ENCODE results near the gene DEDD2. TPM values are rescaled to one million over a fixed set of nuclear protein-coding genes. Genes with fewer than 3 reads are reported as not detected.

Gene DEDD2
- total RNA-seq, 4 donors from 2014 or later, result 46.1 to 55.8 (median 50.2) TPM

DNA sequence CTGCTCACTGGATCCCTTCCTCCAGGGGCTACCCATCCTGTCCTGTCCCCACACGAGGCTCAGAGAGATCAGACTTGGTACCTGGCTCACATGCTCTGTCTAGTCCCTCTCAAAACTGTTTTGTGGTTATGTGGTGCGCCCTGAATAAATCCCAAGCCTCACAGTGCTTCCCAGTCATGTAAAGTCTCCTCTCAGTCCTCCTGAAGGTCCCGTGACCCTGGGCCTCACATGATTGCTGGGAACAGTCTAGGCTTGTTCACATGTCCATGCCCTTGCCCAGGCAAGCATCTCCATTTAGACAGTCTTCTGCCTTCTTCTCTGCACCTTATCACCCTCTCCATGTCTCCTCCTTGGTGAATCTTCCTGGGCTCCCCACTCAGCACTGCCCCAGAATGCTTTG, 49.3 kb downstream of the DEDD2 start:
- Histone ChIP-seq H3K27ac (no peak overlapping the region), H3K36me3 (no peaks in the 10 kb centered on the region), H3K9me3 (no peaks in the 10 kb centered on the region), H3K4me1 (no peaks in the 10 kb centered on the region), H3K4me3 (replicated peaks in 1 of 3) (no peak overlapping the region), H3K27me3 (no peaks in the 10 kb centered on the region)
- intact Hi-C loops (cut with DNase I), result no loop called here
- no peak for DNase-seq
- 69 to 71% methylated on average over 3 of the region's 3 CpGs for WGBS, 2 donors
- TF ChIP-seq POLR2A (IDR thresholded peaks at IDR 0.05), result no peak

- no peaks in the 10 kb centered on the region for H3K36me3 ChIP-seq
- 58 to 64% methylated on average over 7 of the region's 7 CpGs for WGBS, 2 donors
These were observed 51.2 kb downstream of the DEDD2 start for GRCh38 chr19:42166316-42166715.

DNA sequence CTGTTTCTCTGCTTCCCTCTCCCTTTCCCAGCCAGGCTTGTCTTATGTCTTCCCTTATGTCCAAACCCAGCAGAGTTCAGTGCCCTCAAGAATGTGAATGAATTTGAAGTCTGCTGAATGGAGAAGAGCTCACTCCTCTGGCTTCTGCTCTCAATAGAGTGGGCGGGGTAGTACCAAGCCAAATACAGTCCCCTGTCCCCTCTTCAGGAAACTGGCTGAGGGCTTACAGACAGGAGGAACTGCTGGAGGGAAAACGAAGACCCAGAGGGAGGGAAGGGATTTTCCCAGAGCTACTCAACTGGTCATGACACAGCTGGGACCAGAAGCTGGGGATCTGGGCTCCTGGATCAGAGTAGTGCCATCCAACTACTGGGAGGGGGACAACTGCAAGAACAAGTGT, 52.3 kb downstream of the DEDD2 start:
- TF ChIP-seq POLR2A (IDR thresholded peaks at IDR 0.05) (no peak), CTCF (IDR thresholded peaks at IDR 0.05) (no peak)

More at GRCh38 chr19:42166316-42166715, 51.2 kb downstream of the DEDD2 start:
- H3K4me1 ChIP-seq, result no peaks in the 10 kb centered on the region
- no peaks in the 10 kb centered on the region for H3K9me3 ChIP-seq
- H3K4me3 ChIP-seq (replicated peaks in 1 of 3), result no peak overlapping the region
- no peak for DNase-seq
- H3K27me3 ChIP-seq, result no peaks in the 10 kb centered on the region
- TF ChIP-seq CTCF (IDR thresholded peaks at IDR 0.05) (no peak), POLR2A (IDR thresholded peaks at IDR 0.05) (no peak)
- intact Hi-C loops (cut with DNase I), result no loop called here
- no peak overlapping the region for H3K27ac ChIP-seq

DNA sequence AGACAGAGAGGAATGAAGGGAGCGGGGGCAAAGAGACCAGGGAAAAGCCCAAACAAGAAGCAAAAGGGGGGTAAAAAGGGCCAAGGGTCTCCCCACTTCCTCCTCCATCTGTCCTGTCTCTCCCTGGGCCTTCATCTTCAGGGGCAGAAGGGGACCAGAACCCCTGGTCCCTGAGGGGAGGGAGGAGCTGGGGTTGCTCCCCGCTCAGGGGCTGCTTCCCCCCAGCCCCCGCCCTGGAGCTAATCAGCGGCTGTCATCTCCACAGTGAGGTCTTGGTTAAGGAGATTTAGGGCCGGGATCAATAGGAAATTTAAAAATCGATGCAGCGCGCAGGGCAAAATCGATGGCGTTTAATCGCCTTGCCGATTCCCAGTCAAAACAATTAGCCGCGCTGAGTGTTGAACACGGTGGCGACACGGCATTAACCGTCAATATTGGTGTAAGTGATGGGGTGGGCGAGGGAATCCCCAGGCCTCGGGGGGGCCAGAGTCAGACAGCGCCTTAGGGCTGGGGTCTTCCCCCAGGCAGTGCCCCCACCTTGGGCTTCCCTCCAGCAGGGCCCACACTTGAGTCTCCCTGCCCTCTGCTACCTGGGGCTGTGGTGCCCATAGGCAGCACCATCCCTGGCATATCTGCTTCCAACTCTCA, 55.7 kb downstream of the DEDD2 start:
- no peaks in the 10 kb centered on the region for H3K27me3 ChIP-seq
- no peak overlapping the region for H3K27ac ChIP-seq
- no peaks in the 10 kb centered on the region for H3K4me1 ChIP-seq
- no peaks in the 10 kb centered on the region for H3K36me3 ChIP-seq
- no peaks in the 10 kb centered on the region for H3K9me3 ChIP-seq
- DNase-seq, result no peak
- intact Hi-C loops (cut with DNase I), result no loop called here
- TF ChIP-seq CTCF (IDR thresholded peaks at IDR 0.05), result no peak
- no peak for TF ChIP-seq POLR2A (IDR thresholded peaks at IDR 0.05)
- 77 to 83% methylated on average over 21 of the region's 21 CpGs for WGBS, 2 donors
- H3K4me3 ChIP-seq (replicated peaks in 1 of 3), result no peak overlapping the region

More for the DNA sequence above, 52.3 kb downstream of the DEDD2 start:
- no peaks in the 10 kb centered on the region for H3K4me1 ChIP-seq
- H3K27ac ChIP-seq, result no peak overlapping the region
- no peak overlapping the region for H3K4me3 ChIP-seq (replicated peaks in 1 of 3)
- DNase-seq, result no peak
- H3K9me3 ChIP-seq, result no peaks in the 10 kb centered on the region
- H3K36me3 ChIP-seq, result no peaks in the 10 kb centered on the region
- no peaks in the 10 kb centered on the region for H3K27me3 ChIP-seq
- WGBS, 2 donors, result 28 to 35% methylated on average over 2 of the region's 2 CpGs
- intact Hi-C loops (cut with DNase I), result no loop called here

DNA sequence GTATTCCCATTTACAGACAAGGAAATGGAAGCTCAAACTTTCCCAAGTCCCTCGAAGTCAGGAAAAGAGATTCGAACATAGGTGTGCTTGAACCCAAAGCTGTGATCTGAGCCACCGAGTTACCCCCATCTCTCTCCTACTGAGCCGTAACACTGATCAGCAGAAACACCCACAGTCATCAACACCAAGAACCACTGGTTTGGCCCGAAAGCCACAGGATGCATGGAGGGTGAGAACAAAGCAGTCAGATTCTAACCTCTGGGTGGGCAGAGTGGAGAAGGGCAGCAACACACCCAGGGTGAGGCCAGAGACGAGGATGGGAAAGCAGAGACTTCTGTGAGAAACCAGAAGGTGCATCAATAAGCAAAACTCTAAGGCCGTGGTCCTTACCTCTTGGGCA, 57.5 kb downstream of the DEDD2 start:
- TF ChIP-seq POLR2A (IDR thresholded peaks at IDR 0.05) (no peak), CTCF (IDR thresholded peaks at IDR 0.05) (no peak)

More for the DNA sequence above, 57.5 kb downstream of the DEDD2 start:
- no peak for DNase-seq
- H3K4me3 ChIP-seq (replicated peaks in 1 of 3), result no peak overlapping the region
- H3K4me1 ChIP-seq, result no peaks in the 10 kb centered on the region
- no peak overlapping the region for H3K27ac ChIP-seq
- H3K9me3 ChIP-seq, result no peaks in the 10 kb centered on the region
- H3K27me3 ChIP-seq, result no peaks in the 10 kb centered on the region
- WGBS, 2 donors, result 77 to 82% methylated on average over 7 of the region's 7 CpGs
- intact Hi-C loops (cut with DNase I), result no loop called here
- no peaks in the 10 kb centered on the region for H3K36me3 ChIP-seq

Measured in thyroid gland (tissue), 4 donors.